Measurements from ENCODE around the gene SH3RF3. TPM values are rescaled to one million over a fixed set of nuclear protein-coding genes. Genes with fewer than 3 reads are reported as not detected.

SH3RF3 gene
- total and polyA plus RNA-seq, 5 donors: 5.7 to 8.8 (median 8.1) TPM

DNA sequence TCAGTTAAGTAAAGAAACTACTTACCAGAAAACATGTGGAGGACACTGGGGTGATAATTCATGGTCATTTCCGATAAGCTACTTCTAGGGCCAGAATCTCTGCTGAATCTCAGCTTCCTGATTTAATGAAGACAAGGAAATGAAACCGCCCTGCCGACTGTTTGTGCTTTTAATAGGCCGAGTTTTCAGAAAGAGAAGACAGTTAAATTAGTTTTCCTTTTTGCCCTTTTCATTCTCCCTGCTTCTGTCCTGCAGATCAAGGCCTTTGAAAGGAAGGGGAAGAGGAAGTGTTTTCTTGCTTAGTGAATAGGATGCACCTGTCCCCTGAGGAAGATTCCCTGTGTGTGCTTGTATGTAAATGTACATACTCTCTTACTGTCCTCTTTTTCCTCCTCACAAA lies 126.6 kb downstream of the SH3RF3 start:
- intact Hi-C loops (cut with DNase I): loop anchor here in 1 of 4 donors (10.0 kb wide), 1 partner anchor 121 kb away; no protein-coding TSS in a partner anchor
- ATAC-seq: no peak
- H3K4me1 ChIP-seq (ENCODE audit: control insufficient read depth, insufficient read depth, low read length): peaks cover 28% of the 10 kb centered on the region
- no peak for DNase-seq
- no peaks in the 10 kb centered on the region for H3K9me3 ChIP-seq (ENCODE audit: control insufficient read depth, low read length)
- 60% methylated on average over 4 of the region's 4 CpGs for WGBS
- no peak overlapping the region for H3K4me3 ChIP-seq (ENCODE audit: low read length)
- no peak overlapping the region for H3K27ac ChIP-seq (ENCODE audit: low read length)
- H3K27me3 ChIP-seq (ENCODE audit: control insufficient read depth, insufficient read depth): no peaks in the 10 kb centered on the region

DNA sequence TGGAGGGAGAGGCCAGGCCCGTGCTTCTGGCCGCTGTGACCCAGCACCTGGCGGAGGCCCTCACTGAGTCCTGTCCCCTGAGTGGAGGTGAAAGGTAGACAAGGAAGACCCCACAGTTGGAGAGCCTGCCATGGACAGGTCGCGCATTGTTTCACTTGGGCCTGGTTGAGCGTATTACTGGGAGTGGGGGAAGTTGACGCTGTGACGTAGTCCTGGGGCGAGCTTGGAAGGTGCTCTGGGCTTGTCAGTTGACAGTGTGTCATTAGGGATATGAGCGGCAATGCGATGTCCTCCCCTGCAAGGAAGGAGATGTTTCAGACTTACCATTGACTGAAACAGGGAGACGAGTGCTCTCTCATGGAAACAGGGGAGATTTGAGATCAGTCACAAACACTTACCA lies 127.1 kb downstream of the SH3RF3 start:
- ATAC-seq (no peak), DNase-seq (no peak)
- Histone ChIP-seq H3K27ac (ENCODE audit: low read length) (no peak overlapping the region), H3K4me3 (ENCODE audit: low read length) (no peak overlapping the region), H3K4me1 (ENCODE audit: control insufficient read depth, insufficient read depth, low read length) (peaks cover 28% of the 10 kb centered on the region), H3K27me3 (ENCODE audit: control insufficient read depth, insufficient read depth) (no peaks in the 10 kb centered on the region), H3K9me3 (ENCODE audit: control insufficient read depth, low read length) (no peaks in the 10 kb centered on the region)
- intact Hi-C loops (cut with DNase I): loop anchor here in 1 of 4 donors (10.0 kb wide), 1 partner anchor 121 kb away; no protein-coding TSS in a partner anchor
- 89% methylated on average over 12 of the region's 12 CpGs for WGBS

DNA sequence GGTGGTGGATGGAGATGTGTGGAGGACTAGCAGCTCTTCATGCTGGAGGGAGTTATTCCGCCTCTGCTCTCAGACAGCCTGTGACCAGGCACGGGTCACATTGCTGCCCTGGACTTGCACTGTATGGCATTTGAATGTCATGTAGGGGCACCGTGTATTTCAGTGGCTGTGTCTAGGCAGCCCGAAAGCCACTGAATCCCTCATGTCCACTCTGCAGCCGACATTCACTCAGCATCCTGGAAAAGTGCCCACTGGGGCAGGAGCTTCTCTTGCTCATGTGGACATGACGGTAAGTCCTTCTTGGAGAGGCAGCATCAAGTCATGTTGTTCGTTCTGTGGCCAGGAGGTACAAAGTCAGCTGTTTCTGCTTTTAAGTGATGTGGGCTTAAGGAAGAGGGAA lies 127.9 kb downstream of the SH3RF3 start:
- peaks cover 28% of the 10 kb centered on the region for H3K4me1 ChIP-seq (ENCODE audit: control insufficient read depth, insufficient read depth, low read length)
- no peak overlapping the region for H3K4me3 ChIP-seq (ENCODE audit: low read length)
- WGBS: 45% methylated on average over 7 of the region's 7 CpGs
- H3K27me3 ChIP-seq (ENCODE audit: control insufficient read depth, insufficient read depth): no peaks in the 10 kb centered on the region
- no peaks in the 10 kb centered on the region for H3K9me3 ChIP-seq (ENCODE audit: control insufficient read depth, low read length)
- intact Hi-C loops (cut with DNase I): loop anchor here in 1 of 4 donors (10.0 kb wide), 1 partner anchor 122 kb away; no protein-coding TSS in a partner anchor
- no peak overlapping the region for H3K27ac ChIP-seq (ENCODE audit: low read length)
- peak in 1 of 2 donors; percentile 33 for ATAC-seq
- DNase-seq: peak in 2 of 3 donors; percentile 57 to 70

DNA sequence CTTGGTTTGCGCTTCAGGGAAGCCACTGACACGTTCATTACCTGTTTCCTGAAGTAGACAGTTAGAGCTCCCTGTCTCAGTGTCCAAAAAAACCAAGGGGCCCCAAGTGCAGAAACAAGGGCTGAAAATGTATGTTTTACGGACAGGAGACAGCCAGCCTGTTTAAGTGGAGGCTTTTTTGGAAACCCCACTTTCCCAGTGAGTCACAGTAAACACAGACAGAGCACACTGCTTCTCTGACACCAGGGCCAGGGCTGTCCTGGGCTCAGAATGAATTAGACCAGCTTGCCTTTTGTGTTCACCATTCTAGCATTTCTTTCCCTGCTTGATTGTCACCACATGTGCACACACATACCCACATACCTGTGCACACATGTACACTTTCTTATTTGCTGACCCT lies 128.6 kb downstream of the SH3RF3 start:
- Histone ChIP-seq H3K4me3 (ENCODE audit: low read length) (no peak overlapping the region), H3K27ac (ENCODE audit: low read length) (no peak overlapping the region), H3K4me1 (ENCODE audit: control insufficient read depth, insufficient read depth, low read length) (peaks cover 28% of the 10 kb centered on the region), H3K27me3 (ENCODE audit: control insufficient read depth, insufficient read depth) (no peaks in the 10 kb centered on the region), H3K9me3 (ENCODE audit: control insufficient read depth, low read length) (no peaks in the 10 kb centered on the region)
- ATAC-seq: no peak
- intact Hi-C loops (cut with DNase I): loop anchor here in 1 of 4 donors (10.0 kb wide), 1 partner anchor 123 kb away; no protein-coding TSS in a partner anchor
- no peak for DNase-seq
- 91% methylated on average over 3 of the region's 3 CpGs for WGBS

DNA sequence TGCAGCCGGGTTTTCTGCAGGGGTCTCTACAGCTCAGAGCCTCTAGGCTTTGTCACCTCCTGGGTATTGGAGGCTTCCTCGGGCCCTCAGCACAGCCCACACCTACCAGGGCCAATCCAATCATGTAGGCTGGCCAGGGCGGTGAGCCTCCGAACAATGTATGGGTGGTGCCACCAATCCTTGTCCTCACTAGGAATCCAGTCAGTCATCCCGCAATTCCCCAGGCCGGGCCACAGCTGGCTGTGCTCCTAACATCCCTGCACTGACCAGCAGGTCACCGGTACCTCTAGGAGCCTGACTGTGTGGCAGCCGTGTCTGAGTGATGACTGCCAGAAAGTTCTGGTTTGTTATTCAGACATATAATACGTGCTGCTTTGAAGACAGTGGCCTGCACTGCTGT lies 129.4 kb downstream of the SH3RF3 start:
- no peak overlapping the region for H3K4me3 ChIP-seq (ENCODE audit: low read length)
- no peaks in the 10 kb centered on the region for H3K9me3 ChIP-seq (ENCODE audit: control insufficient read depth, low read length)
- H3K4me1 ChIP-seq (ENCODE audit: control insufficient read depth, insufficient read depth, low read length): peaks cover 28% of the 10 kb centered on the region
- no peak for DNase-seq
- H3K27ac ChIP-seq (ENCODE audit: low read length): no peak overlapping the region
- ATAC-seq: peak in 1 of 2 donors; percentile 31
- H3K27me3 ChIP-seq (ENCODE audit: control insufficient read depth, insufficient read depth): no peaks in the 10 kb centered on the region
- intact Hi-C loops (cut with DNase I): loop anchor here in 1 of 4 donors (10.0 kb wide), 1 partner anchor 124 kb away; no protein-coding TSS in a partner anchor
- 90% methylated on average over 9 of the region's 9 CpGs for WGBS

DNA sequence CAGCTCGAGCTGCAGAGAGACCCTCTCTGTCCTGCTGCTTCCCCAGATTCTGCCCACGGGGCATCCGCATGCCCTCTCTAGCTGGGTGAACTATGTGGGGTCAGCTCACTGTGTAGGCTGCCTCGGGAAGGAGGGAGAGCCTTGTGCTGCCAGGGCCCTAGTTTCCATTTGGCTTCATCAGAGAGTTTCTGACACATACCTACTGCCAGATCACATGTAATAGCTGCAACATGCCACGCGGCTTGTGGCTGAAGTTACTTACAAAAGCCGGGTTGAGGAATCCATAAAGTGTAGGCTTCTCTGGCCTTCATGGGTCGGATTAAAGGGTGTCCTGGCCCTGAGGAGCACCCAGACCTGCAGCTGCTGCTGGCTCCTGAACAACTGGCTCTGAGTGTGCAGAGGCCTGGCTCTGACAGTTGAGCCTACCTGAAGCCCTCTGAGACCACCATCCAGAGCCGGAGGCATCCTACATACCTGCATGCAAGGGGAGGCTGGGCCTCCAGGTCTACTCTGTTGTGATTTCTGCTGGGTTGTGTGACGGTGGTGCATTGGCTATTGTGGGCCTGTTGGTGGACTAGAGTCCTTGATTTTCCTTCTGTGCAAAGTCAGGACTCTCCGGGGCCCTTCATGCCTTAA lies 130.0 kb downstream of the SH3RF3 start:
- H3K27ac ChIP-seq (ENCODE audit: low read length): no peak overlapping the region
- DNase-seq: no peak
- no peaks in the 10 kb centered on the region for H3K9me3 ChIP-seq (ENCODE audit: control insufficient read depth, low read length)
- no peak overlapping the region for H3K4me3 ChIP-seq (ENCODE audit: low read length)
- H3K27me3 ChIP-seq (ENCODE audit: control insufficient read depth, insufficient read depth): no peaks in the 10 kb centered on the region
- 74% methylated on average over 11 of the region's 11 CpGs for WGBS
- intact Hi-C loops (cut with DNase I): loop anchor here in 1 of 4 donors (10.0 kb wide), 1 partner anchor 124 kb away; no protein-coding TSS in a partner anchor
- ATAC-seq: peak; percentile 35 to 36
- H3K4me1 ChIP-seq (ENCODE audit: control insufficient read depth, insufficient read depth, low read length): peaks cover 28% of the 10 kb centered on the region

DNA sequence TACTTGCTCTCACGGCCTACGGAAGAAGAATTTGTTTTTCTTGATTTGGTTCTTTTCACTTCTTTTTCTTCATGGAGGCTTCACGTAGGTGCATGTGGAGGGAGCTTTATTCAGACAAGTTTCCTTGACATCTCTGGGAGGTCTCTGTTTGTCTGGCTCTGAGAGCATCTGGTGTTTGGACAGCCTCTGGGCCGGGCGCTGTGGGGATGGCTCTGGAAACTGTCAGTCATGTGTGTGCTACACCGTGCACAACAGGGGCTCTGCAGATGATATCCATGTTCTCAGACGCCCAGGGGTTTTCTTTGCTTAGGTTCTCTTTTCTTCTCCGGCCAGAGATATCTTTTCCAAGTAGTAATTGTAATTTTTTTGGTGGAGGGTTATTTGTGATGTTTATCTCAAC lies 130.7 kb downstream of the SH3RF3 start:
- Histone ChIP-seq H3K27me3 (ENCODE audit: control insufficient read depth, insufficient read depth) (no peaks in the 10 kb centered on the region), H3K9me3 (ENCODE audit: control insufficient read depth, low read length) (no peaks in the 10 kb centered on the region), H3K4me1 (ENCODE audit: control insufficient read depth, insufficient read depth, low read length) (peaks cover 28% of the 10 kb centered on the region), H3K27ac (ENCODE audit: low read length) (no peak overlapping the region), H3K4me3 (ENCODE audit: low read length) (no peak overlapping the region)
- WGBS: 88% methylated on average over 8 of the region's 8 CpGs
- intact Hi-C loops (cut with DNase I): loop anchor here in 2 of 4 donors (10.0 kb wide), 2 partner anchors 125 to 245 kb away; no protein-coding TSS in a partner anchor
- no peak for DNase-seq
- no peak for ATAC-seq

DNA sequence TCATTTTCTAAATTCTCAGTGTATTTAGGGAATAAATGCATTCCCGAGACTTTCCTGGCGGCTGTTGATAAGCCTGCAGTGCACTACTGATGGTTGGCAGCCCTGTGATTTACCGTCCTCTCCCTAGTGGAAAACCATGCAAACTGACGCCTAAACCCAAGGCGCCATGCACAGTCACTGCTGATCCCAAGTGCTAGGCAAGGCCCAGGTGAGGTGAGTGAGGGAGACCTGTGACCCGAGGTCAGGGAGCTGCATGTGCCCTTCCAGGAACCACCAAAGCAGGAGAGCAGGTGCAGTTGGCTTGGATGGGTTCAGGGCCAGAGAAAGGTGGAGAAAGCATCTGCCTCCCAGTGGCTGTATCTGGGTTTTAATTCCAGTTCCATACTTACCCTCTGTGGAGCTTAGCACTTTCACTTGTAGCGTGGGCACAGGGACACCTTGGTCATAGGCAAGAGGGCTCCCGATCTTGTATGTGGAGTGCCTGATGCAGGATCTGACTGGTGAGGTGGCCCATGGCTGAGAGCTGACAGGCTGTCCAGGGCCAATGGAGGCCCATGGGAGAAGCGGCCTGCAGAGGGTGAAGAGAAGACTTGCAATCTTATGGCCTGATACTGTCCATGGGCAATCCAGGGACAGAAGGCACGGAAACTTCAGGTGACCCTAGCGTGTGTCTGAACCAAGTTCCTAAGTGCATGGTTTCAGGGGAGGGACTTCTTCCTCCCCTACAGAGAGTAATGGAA lies 131.3 kb downstream of the SH3RF3 start:
- no peak overlapping the region for H3K4me3 ChIP-seq (ENCODE audit: low read length)
- no peaks in the 10 kb centered on the region for H3K27me3 ChIP-seq (ENCODE audit: control insufficient read depth, insufficient read depth)
- peaks cover 26% of the 10 kb centered on the region for H3K4me1 ChIP-seq (ENCODE audit: control insufficient read depth, insufficient read depth, low read length)
- DNase-seq (no peak), ATAC-seq (no peak)
- WGBS: 90% methylated on average over 11 of the region's 11 CpGs
- intact Hi-C loops (cut with DNase I): loop anchor here in 1 of 4 donors (10.0 kb wide), 1 partner anchor 245 kb away; no protein-coding TSS in a partner anchor
- no peaks in the 10 kb centered on the region for H3K9me3 ChIP-seq (ENCODE audit: control insufficient read depth, low read length)
- H3K27ac ChIP-seq (ENCODE audit: low read length): no peak overlapping the region

DNA sequence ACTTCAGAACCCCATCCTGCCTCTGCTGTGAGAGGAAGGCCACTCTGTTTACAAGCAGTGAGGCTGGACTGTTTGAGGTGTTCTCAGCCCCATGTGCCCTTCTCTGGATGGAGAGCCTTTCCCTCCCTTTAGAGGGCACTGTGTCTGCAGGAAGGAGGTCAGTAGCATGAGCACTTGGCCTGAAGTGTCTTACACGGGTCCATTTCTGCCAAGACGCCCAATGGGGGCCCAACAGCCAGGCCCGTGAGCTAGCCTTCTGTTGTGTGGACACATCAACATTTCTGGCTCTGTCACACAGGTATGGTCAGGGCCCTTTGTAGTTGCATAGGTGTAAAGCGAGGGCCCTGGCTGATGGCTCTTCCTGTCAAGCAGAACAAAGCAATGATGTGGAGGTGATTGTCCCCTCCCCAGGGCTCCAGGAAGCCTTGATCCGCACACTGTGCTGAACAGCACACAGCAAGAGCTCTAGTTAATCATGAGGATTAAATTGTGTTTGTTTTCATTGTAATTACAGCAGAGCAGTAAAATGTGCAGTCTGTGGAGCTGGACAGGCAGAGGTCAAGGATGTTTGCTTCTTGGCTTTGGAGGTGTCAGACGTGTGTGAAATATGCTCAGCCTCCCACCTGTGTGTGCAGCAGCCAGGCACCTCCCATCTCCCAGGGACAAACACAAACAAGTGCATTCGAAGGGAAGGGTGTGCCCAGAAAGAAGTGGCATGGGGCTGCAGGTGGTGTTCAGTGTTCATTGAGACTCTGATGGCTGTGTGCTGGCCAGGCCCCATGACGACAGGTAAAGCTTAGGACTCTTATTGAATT lies 132.1 kb downstream of the SH3RF3 start:
- no peak overlapping the region for H3K4me3 ChIP-seq (ENCODE audit: low read length)
- H3K4me1 ChIP-seq (ENCODE audit: control insufficient read depth, insufficient read depth, low read length): peaks cover 27% of the 10 kb centered on the region
- no peak for ATAC-seq
- WGBS: 76% methylated on average over 8 of the region's 8 CpGs
- no peaks in the 10 kb centered on the region for H3K27me3 ChIP-seq (ENCODE audit: control insufficient read depth, insufficient read depth)
- intact Hi-C loops (cut with DNase I): loop anchor here in 1 of 4 donors (10.0 kb wide), 1 partner anchor 244 kb away; no protein-coding TSS in a partner anchor
- H3K9me3 ChIP-seq (ENCODE audit: control insufficient read depth, low read length): no peaks in the 10 kb centered on the region
- no peak for DNase-seq
- H3K27ac ChIP-seq (ENCODE audit: low read length): no peak overlapping the region

DNA sequence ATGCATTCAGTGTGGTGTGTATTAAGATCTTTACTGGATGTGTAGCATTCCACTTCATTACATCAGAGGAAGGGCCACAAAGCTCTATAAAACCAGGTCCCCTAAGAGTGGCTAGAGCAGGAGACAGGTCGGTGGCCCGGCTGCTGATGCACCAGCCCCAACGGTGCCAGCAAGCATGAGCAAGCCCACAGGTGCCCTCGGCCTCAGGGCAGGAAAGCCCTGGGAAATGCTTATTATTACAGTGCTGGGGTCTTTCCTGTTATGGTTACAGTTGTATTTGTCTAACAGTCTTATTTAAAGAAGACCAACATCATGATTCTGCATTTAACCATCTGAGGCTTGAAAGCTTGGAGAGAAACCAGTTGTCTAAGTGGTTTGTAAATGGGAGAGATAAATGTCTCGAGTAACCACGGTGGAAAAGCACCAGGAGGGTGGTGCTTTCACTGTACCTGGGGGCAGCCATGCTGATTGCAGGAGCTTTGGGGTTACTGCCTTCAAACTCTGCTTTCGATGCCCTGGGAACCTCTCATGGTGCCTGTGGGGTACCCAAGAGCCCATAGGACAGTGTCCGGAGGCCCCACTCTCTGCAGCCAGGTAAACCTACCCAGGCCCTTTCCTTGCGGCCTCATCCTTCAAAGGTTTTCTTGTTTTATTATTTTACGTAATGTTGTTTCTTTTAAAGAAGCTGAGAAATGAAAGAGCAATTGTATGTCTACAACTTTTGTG lies 133.1 kb downstream of the SH3RF3 start:
- intact Hi-C loops (cut with DNase I): loop anchor here in 1 of 4 donors (10.0 kb wide), 1 partner anchor 243 kb away; no protein-coding TSS in a partner anchor

More for the DNA sequence above, 133.1 kb downstream of the SH3RF3 start:
- Histone ChIP-seq H3K27me3 (ENCODE audit: control insufficient read depth, insufficient read depth) (no peaks in the 10 kb centered on the region), H3K27ac (ENCODE audit: low read length) (no peak overlapping the region), H3K9me3 (ENCODE audit: control insufficient read depth, low read length) (no peaks in the 10 kb centered on the region), H3K4me1 (ENCODE audit: control insufficient read depth, insufficient read depth, low read length) (peaks cover 20% of the 10 kb centered on the region), H3K4me3 (ENCODE audit: low read length) (no peak overlapping the region)
- WGBS: 87% methylated on average over 10 of the region's 10 CpGs
- no peak for ATAC-seq
- no peak for DNase-seq
